Astrocyte of the cerebellum (primary cell): Measurements from ENCODE around the gene SLC38A3.
"Not testable (repeated sequence)": the region's sequence is repeated elsewhere in the genome, so short reads cannot be mapped to it uniquely, and the experiment has no call there.

ENCODE experiments used
- DNase-seq: peaks from one replicate; pipeline ENCODE4 v3.0.0-alpha.2; 2011; ENCODE audit warnings: low read depth
- H3K4me3 ChIP-seq: 2 replicates; pipeline ENCODE4 v1.5.1; 2011; ENCODE audit warnings: mild to moderate bottlenecking, low read depth, low read length, moderate library complexity
- in situ Hi-C: cut with HindIII; loops from 2 replicates; pipeline ENCODE4 v1.10.0; 2017; ENCODE audit warnings: low sequenced_read_pairs
- TF ChIP-seq, protein P1 (sequence below): IDR thresholded peaks from 2 replicates; pipeline ENCODE4 v1.5.1; 2012; ENCODE audit warnings: low read length, low read depth, moderate library complexity, mild to moderate bottlenecking; ENCODE audit errors: missing control alignments

The SLC38A3 gene

DNA sequence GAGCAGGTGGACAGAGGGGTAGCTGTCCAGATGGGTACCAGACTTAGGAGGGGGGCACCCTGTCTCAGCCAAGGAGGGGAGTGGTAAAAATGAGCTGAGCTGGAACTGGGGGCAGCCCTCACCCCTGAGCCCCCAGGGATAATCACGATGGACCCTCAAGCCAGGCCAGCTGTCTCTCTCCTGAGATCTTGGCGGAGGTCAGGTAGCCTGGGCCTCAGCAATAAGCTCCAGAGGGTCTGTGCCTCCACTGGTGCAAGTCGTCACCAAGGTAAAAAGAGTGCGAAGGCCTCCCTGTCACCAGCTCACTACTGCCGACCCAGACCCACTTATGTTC, 5.1 kb downstream of the SLC38A3 start:
- no peak overlapping the region for H3K4me3 ChIP-seq
- in situ Hi-C loops = no loop called here
- TF ChIP-seq, protein P1, sequence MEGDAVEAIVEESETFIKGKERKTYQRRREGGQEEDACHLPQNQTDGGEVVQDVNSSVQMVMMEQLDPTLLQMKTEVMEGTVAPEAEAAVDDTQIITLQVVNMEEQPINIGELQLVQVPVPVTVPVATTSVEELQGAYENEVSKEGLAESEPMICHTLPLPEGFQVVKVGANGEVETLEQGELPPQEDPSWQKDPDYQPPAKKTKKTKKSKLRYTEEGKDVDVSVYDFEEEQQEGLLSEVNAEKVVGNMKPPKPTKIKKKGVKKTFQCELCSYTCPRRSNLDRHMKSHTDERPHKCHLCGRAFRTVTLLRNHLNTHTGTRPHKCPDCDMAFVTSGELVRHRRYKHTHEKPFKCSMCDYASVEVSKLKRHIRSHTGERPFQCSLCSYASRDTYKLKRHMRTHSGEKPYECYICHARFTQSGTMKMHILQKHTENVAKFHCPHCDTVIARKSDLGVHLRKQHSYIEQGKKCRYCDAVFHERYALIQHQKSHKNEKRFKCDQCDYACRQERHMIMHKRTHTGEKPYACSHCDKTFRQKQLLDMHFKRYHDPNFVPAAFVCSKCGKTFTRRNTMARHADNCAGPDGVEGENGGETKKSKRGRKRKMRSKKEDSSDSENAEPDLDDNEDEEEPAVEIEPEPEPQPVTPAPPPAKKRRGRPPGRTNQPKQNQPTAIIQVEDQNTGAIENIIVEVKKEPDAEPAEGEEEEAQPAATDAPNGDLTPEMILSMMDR = no peak
- no peak for DNase-seq

DNA sequence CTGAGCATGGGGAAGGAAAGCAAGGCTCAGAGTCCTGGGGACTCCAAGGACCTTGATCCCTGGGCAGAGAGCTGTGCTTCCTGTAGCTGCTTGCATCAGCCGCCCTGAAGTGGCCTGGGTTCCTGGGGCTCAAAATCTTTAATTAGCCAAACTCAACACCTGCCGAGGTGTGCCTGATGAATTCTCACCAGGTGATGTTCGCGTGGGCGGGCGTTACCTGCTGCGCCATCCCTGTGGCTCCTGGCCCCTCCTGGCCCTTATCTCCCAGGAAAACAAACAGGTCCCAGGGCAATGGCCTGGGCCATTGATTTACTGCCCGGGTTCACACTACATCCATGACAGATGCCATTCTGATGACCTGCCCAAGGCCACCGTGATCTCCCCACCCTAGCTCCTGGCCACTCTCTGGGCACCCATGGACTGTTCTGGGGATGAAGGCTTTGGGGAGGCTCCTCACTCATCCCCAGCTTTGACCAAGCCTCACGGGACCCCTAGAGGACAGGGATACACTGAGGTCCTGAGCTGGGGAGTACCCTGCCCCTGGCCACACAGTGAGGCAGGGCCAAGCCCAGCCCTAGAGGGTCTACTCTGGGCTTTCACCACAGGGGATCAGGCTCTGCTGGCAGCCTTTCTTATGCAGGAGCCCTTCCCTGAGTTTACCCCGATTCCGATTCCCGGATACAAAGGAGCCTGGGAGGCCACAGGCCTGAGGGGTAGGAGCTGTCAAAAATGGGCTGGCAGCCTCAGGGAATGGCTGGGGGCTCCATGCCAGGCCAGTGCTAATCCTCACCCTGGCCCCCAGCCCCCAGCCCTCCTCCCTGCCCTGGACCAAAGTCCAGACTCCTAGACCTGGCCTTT, 5.7 kb downstream of the SLC38A3 start:
- TF ChIP-seq, protein P1 = no peak
- no peak overlapping the region for H3K4me3 ChIP-seq
- DNase-seq = no peak
- in situ Hi-C loops = no loop called here

DNA sequence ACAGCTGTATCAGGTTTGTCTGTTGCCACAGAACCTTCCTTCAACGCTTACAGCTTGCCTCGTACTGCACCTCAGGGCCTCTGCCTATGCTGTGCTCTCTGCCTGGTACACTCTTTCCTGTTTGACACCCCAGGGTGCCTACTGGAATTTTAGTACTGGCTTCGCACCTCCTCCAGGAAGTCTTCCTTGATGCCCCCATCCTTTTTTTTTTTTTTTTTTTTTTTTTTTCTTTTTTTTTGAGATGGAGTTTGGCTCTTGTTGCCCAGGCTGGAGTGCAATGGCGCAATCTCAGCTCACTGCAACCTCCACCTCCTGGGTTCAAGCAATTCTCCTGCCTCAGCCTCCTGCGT, 6.3 kb downstream of the SLC38A3 start:
- in situ Hi-C loops, DNase-seq, H3K4me3 ChIP-seq: not testable (repeated sequence)

DNA sequence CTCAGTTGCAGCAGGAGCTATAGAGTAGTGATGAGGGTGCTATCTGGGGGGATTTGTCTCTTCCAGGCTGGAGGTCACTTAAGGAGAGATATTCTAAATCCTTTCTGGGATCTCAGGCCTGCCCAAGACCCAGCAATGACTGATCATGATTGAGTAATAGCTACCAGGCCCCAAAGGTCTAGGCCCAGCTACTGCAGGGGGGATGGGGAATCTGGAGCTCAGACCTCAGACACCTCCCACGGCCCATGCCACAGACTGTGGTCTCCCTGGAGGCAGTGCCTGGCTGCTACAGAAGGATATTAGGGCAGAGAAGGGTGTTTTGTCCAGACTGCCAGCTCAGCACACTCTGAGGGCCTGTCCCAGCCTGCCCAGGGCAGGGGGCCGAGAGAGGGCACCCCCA, 6.9 kb downstream of the SLC38A3 start:
- TF ChIP-seq, protein P1 = no peak
- H3K4me3 ChIP-seq = no peak overlapping the region
- no peak for DNase-seq
- in situ Hi-C loops = no loop called here

DNA sequence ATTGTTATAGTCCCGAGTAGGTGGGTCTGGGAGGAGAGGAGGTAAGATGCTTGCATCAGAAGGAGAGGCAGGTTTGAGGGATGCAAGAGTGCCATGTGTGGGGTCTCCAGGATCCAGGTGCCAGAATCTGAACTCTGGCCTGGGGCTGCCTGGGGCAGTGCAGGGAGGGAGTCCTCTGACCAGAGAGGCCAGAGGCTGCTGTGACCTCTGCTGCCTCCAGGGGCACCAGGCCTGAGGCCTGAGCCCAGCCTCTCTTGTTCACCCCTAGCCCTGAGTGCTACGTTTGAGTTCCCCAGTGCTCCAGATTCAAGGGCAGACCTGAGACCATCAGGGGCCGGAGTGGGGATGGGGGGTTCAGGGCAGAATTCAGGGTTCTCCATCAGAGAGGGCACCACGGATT, 7.4 kb downstream of the SLC38A3 start:
- in situ Hi-C loops = no loop called here
- TF ChIP-seq, protein P1 = no peak
- H3K4me3 ChIP-seq = no peak overlapping the region
- DNase-seq = no peak

DNA sequence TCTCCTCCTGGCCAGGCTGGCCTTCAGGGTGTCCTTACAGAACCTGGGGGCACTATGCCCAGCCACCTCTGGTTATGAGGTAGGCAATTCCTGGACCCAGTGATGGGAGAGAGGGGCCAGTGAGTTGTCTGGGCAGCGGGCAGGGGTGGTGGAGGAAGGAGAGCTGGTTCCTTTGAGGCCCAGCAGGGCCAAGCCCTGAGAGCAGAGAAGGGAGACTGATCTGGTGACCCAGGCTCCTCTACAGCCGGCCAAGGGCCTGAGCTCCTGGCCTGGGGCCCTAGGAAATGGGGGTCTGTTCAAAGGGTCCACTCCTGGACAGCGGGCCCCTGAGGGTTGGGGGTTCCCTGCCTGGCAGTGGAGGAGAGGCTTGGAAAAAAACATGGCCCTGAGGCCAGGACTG, 7.9 kb downstream of the SLC38A3 start:
- no peak for DNase-seq
- no peak overlapping the region for H3K4me3 ChIP-seq
- TF ChIP-seq, protein P1 = no peak
- in situ Hi-C loops = no loop called here

DNA sequence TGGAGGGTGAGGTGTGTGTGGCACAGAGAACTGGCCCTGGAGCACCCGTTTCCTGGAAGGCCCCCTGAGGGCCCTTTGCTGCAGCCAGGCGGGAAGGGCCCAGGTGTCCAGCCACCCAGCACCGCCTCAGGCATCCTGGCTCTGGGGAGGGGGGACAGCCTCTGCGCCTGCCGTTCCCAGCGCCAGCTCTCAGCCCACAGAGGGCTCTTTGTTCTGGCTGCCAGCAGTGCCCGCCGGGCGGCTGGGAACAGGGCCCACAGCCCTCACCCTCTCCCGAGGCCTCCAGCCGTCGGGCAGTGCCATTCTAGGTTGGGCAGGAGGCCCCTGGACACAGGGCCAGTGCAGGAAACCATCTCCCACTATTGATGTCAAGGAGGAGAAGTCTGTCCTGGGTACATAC, 8.3 kb downstream of the SLC38A3 start:
- DNase-seq = no peak
- no peak overlapping the region for H3K4me3 ChIP-seq
- in situ Hi-C loops = no loop called here
- TF ChIP-seq, protein P1 = no peak
